CD4-positive, alpha-beta T cell treated with Interleukin-15 for 1 hour (primary cell): Measurements from ENCODE around the gene UVSSA.

ENCODE experiments used
- DNase-seq: peaks from one replicate; pipeline ENCODE4 v3.0.0-alpha.2; 2020

Gene UVSSA

GRCh38 chr4:1398681-1399507, 51.9 kb downstream of the UVSSA start:
- no peak for DNase-seq

GRCh38 chr4:1399508-1400190, 52.6 kb downstream of the UVSSA start:
- DNase-seq: no peak

DNA sequence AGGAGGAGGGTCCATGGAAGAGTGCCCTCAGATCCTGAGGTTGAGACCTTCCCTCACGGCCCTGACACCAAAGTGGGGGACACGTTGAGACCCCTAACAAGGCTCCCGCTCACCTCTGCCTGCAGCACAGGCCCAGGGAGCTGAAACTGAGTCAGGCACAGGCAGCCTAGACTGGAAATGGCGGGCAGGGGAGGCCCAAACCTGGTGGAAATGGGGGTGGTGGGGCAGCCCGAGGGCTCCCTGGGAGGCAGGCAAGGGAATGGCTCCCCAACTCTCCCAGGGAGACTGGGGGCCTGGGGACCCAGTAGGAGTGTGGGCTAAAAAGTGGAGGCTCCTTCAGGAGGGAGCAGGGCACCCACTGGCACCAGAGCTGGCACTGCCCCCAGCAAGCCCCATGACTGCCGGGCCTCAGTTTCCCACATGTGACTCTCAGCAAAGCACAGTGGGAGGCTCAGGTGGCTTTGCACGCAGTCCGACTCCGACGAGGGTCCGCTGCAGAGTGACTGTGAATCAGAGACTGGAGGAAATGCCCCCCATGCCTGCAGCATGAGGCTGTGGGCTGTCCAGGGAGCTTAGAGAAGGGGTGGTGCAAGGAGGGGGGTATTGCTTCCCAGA, 53.3 kb downstream of the UVSSA start:
- no peak for DNase-seq

GRCh38 chr4:1400831-1401408, 53.9 kb downstream of the UVSSA start:
- no peak for DNase-seq

GRCh38 chr4:1401409-1402020, 54.5 kb downstream of the UVSSA start:
- DNase-seq: no peak

DNA sequence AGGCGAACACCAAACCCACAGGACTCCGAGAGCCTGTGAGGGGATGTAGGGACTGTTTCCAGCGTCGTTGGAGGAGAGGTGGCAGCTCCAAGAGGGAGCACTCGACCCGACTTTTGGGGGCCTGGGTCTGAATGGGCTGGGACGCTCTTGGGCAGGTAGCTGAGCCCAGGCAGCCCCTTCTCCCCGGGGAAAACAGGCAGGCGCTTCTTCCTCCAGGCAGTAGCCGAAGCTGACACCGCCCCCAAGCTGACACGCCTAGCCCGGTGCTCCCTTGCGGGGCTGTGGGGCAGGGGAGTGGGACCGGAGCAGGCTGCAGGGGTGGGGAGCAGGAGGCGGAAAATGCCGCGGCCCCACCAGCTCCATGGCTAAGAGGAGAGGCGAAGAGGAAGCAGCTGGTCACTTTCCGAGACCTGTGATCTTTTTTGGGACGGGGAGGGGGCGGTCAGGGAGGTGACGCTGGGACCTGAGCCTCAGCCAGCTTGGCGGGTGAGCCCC, 55.1 kb downstream of the UVSSA start:
- DNase-seq: no peak

GRCh38 chr4:1402516-1403091, 55.6 kb downstream of the UVSSA start:
- DNase-seq: no peak

DNA sequence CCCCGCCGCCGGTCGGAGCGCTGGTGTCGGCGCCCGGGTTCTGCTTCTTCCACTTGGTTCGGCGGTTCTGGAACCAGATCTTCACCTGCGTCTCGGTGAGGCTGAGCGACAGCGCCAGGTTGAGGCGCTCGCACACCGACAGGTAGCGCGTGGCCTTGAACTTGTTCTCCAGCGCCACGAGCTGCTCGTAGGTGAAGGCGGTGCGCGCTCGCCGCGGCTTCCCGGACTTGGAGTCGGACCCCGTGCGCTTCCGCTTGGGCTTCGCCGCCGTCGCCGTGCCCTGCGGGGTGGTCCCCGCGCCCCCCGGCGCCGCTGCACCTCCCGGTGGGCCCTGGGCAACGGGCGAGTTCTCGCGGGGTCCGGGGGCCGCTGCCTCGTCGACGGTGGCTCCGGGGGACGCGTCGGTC, 56.2 kb downstream of the UVSSA start:
- DNase-seq: no peak

GRCh38 chr4:1403591-1404572, 56.9 kb downstream of the UVSSA start:
- DNase-seq: no peak

DNA sequence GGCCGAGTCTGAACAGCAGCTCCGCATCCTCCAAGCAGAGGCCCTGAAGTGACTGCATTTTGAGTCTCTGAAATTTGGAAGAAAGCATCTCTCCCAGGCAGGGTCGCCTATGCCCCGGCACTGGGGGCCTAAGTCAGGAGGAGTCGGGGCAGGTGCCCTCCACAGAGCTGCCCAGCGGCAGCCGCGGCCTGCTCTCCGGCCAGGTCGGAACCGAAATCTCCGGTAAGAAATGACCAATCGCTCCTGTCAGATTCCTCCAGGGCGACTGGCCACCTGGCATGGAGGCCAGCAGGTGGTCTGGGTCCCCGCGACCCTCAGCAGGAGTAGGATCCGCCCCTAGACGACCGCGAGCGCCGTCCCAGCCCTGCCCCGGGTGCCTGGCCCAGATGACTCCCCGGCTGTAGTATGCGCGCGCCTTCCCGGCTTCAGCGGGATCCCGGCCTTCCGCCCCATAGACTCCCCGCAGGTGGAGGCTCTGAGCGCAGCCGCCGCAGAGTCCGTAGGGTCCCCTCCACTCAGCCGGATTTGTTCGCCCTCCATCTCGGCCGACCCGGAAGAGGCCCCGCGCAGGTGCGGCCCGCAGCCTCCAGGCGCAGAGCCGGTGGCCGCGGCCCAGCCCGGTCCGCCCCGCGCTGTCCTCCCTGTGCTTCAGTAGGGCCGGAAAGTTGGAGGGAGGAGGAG, 57.7 kb downstream of the UVSSA start:
- no peak for DNase-seq

DNA sequence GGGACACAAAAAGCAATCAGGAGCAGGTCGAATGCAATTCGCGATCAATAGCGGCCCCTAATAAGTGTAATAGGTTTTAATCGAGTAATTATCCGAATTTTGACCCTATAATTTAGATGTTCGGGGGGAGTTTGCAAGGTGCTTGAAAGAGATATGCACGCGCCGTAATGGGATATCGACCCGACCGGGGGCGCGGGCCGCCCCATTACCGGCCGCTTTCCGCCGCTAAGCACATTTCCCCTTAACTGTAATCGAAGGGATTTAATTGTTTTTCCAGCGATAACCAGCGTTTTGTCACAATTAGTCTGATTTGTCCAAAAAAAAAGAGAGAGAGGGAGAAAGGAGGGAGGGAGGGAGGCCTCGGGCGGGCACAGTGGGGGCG, 58.2 kb downstream of the UVSSA start:
- DNase-seq: no peak

DNA sequence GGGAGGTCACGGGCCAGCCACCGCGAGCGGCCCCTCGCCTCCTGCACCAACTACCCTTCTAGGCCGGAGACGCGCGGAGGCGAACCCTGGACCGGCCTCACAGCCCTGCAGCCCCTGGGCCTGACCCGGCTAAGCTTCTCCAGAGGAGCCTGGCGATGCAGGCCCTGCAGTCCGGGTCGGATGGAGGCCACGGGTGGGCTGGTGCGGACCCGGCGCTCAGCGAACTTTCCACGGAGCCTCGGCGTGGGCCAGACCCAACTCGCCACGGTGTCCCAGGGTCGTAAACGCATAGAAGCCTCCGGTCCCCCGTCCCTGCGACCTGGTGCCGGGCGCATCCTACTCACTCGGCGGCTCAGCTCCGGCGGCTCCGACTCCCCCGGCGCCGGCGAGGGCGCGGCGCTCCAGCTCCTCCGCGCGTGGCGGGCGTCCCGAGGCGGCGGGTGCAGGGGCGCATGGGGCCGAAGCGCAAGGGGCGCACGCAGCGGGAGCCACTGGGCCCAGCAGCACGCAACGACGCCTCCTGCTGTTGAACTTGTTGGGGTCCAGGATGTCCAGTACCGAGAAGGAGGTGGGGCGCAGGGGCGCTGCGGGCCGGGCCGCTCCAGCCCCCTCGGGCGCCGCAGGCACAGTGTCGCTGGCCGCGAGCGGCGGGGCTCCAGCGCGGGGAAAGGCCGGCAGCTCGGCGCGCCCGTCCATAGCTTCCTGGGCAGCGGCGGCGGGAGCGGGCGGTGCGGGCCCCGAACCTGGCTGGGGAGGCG, 58.8 kb downstream of the UVSSA start:
- DNase-seq: no peak

DNA sequence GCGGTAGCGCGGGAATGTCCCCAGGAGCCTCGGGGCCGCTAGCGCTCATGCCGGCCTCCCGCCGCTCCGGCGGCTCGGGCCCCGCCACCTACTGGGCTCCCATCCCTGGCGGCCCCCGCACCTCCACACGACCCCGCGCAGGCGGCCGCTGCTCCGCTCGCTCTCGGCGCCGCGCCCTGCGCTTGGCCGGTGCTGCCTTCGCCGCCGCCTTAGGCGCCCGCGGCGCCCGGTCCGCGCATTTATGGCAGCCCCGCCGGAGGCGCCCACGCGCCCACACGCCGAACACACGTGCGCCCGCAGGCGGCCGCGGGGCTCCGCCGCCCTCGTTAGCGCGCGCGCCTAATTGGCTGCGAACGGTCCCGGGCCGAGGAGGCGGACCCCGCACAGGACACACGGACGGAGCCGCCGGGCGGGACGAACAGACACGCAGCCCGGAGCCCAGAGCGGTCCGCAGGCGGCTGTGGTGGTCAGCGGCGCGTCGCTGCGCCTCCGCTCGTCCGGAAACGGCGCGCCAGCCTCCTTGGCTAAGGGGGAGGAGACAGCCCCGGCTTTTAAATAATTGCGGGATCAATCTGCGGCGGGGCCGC, 59.5 kb downstream of the UVSSA start, which contains the start of gene NKX1-1:
TSS of gene NKX1-1 (minus strand) at position 49 of the 587 bp plus-strand sequence. CDS start at position 49, 0 bp downstream.
- DNase-seq: no peak

DNA sequence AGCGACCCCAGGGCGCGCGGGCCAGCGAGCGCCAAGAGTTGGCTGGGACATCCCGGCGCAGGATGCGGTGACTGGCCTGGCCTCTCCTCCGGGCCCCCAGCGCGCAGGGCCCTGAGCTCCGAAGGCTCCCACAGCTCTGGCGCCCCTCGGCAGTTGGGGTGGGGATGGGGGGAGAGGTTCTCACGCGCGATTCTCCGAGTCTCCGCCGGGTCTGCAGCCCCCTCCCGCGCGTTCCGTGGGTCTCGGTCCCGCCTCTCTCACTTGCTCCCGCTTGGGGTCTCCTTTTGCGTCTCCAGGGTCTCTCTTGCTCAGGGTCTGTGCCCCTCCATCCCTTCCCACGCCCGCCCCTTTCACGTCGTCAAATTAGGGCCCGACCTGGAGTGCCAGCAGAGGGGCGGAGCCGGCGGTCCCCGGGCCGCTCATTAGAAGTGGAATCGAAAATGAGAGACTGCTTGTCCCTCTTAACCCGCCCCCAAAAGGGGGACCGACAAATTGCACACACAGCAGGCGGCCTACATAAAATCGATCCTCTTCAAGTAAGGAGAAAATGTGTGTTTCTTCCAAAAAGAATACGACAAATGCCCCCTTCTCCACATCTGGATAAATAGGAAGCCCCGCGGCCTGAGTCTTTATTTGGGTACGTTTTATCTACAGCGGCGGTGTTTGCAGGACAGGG, 60.1 kb downstream of the UVSSA start:
- no peak for DNase-seq

DNA sequence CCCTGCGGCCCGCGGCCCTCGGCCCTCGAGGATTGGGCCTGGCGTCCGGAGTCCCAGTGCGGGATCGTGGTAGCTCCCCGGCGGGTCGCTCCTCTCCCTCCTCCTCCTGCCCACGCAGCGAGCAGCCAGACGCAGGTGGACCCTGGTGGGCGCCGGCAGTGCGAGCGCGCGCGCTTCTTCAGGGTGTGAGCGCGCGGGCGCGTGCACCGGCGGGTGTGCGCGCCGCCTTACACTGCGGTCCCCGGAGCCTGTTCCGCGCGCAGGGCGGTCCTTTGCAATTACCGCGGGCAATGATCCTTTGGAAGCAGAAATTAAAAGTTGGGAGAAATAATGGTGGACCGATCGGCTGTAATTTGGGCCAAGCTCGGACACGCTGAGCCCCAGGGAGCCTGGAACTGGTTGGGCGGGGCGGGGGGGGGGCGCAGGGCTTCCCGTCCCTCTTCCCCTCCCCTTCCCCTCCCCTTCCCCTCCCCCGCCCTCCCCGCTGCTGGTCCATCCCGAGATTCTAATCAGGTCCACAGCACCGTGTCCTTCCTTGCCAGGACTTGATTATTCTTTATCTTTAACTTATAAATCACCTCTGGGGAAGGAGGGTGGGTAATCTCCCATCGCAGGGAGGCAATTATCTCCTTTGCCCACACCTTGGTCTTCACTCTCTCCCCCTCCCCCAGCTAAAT, 60.8 kb downstream of the UVSSA start:
- DNase-seq: no peak

- no peak for DNase-seq
Measured at GRCh38 chr4:1408418-1408817, 61.4 kb downstream of the UVSSA start.

- DNase-seq: no peak
Measured at GRCh38 chr4:1409079-1409478, 62.1 kb downstream of the UVSSA start.
